GM21619 (cell line): ENCODE measurements around the gene MICU1.
"Not testable (repeated sequence)": the region's sequence is repeated elsewhere in the genome, so short reads cannot be mapped to it uniquely, and the experiment has no call there.

ENCODE experiments used
- ATAC-seq: cut with Tn5 transposase; IDR thresholded peaks from one replicate; pipeline ENCODE4 v1.9.1; 2021; ENCODE audit not compliant: unreplicated experiment

MICU1 gene

DNA sequence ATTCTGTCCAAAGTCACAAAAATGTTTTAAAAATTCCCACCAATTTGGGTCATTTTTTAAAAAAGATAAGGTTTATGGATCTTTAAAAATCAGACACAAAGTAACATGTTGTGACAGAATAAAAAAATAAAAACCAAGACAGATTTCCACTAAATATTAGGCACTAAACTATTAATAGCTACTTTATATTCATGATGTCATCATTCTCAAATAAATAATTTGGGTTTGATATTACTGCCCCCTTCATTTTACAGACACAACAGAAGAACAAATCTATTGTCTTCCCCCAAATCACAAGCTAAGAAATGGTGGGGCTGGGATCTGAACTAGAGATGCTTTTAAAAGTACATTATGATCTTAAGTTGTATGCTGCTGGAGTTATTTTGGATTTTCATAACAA is 119.4 kb downstream of the MICU1 start:
- ATAC-seq = no peak

- no peak for ATAC-seq
Observed at GRCh38 chr10:72505435-72505834, 120.4 kb downstream of the MICU1 start.

DNA sequence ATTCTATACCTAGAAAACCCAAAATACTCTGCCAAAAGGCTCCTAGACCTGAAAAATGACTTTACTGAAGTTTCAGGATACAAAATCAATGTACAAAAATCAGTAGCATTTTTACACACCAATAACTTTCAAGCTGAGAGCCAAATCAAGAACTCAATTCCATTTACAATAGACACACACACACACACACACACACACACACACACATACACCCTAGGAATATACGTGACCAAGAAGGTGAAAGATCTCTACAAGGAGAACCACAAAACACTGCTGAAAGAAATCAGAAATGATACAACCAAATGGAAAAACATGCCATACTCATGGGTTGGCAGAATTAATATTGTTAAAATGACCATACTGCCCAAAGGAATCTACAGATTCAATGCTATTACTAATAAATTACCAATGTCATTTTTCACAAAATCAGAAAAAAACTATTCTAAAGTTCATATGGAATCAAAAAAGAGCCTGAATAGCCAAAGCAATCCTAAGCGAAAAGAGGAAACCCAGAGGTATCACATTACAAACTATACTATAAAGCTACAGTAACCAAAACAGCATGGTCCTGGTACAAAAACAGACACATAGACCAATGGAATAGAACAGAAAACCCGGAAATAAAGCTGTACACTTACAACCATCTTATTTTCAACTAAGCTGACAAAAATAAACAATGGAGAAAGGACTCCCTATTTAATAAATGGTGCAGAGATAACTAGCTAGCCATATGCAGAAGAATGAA is 122.0 kb downstream of the MICU1 start:
- ATAC-seq = no peak

GRCh38 chr10:72503241-72503640 is 122.6 kb downstream of the MICU1 start:
- ATAC-seq = no peak

- ATAC-seq = no peak
Observed at GRCh38 chr10:72502581-72502980, 123.3 kb downstream of the MICU1 start.

- ATAC-seq = no peak
Observed at GRCh38 chr10:72499701-72500100, 126.2 kb downstream of the MICU1 start.

DNA sequence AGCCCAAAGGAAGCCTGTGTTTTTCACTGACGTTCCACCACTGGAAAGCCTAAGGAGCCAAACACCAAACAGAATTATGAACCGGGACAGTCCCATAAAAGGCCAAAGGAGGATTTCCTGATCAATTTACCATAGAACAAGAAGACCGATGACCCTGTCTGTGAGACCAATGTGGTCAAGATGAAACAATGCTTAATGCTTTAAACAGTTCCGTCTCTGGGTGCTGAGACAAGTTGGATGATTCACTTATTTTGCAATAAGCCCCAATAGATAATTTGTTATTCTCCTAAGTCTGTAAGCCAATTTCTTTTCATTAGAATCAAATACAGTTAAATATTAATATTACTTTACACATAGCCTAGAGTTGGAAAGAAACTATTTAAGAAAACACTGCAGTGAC is 134.9 kb downstream of the MICU1 start:
- ATAC-seq = no peak

DNA sequence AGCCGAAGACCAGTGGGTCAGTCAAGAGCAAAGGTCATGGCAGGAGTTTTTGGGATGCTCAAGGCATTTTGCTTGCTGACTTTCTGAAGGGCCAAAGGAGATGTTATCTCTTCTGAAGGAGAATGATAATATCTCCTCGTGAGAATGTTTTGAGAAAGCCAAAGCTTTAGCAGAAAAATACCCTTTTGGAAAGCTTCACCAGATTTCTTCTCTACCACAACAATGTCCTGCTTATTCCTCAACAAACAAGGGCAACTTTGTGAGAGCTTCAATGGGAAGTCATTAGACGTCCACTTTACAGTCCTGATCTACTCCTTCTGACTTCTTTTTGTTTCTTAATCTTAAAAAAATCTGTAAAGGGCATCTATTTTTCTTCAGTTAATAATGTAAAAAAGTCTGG is 138.4 kb downstream of the MICU1 start:
- ATAC-seq = no peak

GRCh38 chr10:72487116-72487515 is 138.8 kb downstream of the MICU1 start:
- no peak for ATAC-seq

DNA sequence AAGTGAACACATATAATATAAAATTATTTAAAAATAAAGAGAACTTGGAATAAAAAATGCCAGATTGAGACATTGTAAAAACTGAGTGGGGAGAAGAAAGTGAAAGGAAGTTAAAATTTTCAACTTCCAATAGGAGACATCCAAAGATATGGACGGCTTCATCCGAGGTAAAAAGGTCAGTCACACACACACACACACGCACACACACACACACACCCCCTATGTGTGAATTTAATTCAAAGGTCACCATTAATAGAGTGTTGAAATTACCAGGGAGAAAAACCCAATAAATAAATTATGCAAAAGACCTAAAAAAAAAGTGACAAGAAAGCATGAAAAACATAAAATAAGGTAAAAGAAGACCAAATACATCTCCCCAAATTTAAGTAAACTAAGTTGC is 140.2 kb downstream of the MICU1 start:
- no peak for ATAC-seq

DNA sequence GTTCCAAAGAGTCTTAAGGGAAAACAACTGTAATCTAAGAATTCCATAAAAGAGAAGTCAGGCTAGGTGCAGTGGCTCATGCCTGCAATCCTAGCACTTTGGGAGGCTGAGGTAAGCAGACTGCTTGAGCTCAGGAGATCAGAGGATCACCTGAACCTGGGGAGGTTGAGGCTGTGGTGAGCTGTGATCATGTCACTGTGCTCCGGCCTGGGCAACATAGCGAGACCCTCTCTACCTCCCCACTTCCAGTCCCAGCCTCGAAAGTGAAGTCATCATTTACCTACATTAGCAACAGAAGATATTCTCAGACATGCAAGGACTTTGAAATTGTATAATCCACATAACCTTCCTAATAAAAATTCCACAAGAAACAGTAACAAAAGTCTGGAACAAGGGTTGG is 141.4 kb downstream of the MICU1 start:
- ATAC-seq = no peak

- no peak for ATAC-seq
Observed at GRCh38 chr10:72483471-72483870, 142.4 kb downstream of the MICU1 start.

- no peak for ATAC-seq
Observed at GRCh38 chr10:72480861-72481260, 145.0 kb downstream of the MICU1 start.

GRCh38 chr10:72477463-72477862 is 148.4 kb downstream of the MICU1 start:
- no peak for ATAC-seq

GRCh38 chr10:72472306-72472705 is 153.6 kb downstream of the MICU1 start:
- ATAC-seq = no peak

GRCh38 chr10:72470666-72471065 is 155.2 kb downstream of the MICU1 start:
- ATAC-seq = no peak

DNA sequence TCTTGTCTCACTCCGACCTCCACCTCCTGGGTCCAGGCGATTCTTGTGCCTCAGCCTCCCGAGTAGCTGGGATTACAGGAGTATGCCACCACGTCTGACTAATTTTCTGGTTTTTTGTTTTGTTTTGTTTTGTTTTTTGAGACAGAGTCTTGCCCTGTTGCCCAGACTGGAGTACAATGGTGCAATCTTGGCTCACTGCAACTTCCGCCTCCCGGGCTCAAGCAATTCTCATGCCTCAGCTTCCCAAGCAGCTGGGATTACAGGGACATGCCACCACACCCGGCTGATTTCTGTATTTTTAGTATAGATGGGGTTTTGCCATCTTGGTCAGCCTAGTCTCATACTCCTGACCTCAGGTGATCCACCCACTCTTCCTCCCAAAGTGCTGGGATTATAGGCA is 158.8 kb downstream of the MICU1 start:
- ATAC-seq = not testable (repeated sequence)

DNA sequence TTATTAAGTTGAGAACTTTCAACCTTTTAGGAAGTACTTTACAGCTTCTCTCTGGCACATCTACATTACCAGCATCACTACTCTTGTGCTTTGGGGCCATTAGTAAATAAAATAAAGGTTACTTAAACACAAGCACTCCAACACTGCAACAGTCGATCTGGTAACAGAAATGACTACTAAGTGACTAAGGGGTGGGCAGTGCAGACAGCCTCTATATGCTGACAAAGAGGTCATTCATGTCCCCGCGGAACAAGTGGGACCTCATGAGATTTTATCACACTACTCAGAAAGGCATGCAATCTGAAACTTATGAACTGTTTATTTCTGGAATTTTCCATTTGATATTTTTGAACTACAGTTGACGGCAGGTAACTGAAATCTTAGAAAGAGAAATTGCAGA is 159.9 kb downstream of the MICU1 start:
- no peak for ATAC-seq

DNA sequence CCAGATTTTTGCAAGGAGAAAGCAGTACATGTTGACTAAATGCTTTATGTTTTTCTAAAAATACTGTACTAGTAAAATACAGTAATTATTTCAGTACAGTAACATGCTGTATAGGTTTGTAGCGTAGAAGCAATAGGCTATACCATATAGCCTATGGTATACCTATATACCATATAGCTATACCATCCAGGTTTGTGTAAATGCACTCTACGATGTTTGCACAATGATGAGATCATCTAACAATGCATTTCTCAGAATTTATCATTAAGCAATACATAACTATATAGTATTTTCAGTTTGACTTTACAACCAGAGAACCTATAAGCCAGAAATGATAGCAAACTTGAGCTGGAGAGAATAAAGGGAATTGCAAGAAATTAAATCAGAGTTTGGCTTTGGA is 161.4 kb downstream of the MICU1 start:
- no peak for ATAC-seq

GRCh38 chr10:72462261-72462660 is 163.6 kb downstream of the MICU1 start:
- ATAC-seq = no peak

GRCh38 chr10:72461085-72461484 is 164.8 kb downstream of the MICU1 start:
- no peak for ATAC-seq

GRCh38 chr10:72460284-72460876 is 165.5 kb downstream of the MICU1 start:
- no peak for ATAC-seq

DNA sequence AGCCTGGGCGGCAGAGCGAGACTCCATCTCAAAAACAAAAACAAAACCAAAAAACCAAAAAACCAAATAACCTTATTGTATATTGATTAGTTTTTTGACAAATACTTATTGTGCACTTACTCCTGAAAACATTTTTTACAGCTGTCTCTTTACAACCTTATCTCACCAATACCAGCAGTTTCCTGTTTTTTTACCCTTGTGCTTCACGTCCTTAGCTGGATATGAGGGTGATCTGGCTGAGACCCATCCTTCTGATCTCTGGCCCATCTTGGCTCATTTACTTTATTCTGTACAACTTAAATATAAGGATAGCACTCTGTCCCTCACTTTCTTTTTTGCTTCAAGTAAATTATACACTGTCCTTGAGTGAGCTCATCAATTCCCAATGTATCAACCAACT is 166.6 kb downstream of the MICU1 start:
- no peak for ATAC-seq
